Measurements from ENCODE around the gene RNU5D-1. TPM values are rescaled to one million over a fixed set of nuclear protein-coding genes. Genes with fewer than 3 reads are reported as not detected.
A peak's percentile ranks its signal among the peaks of the same experiment; 100 is the strongest.

RNU5D-1 gene
- total RNA-seq, 1 experiment from 2014 or later, result not detected

- TF ChIP-seq ZNF416 (CRISPR knock-in tag; IDR thresholded peaks at IDR 0.05), result peak; percentile 100
- no peak for TF ChIP-seq RELA (CRISPR knock-in tag; IDR thresholded peaks at IDR 0.05; ENCODE audit: borderline replicate concordance)
- TF ChIP-seq ESRRA (CRISPR knock-in tag; IDR thresholded peaks at IDR 0.05; ENCODE audit: borderline replicate concordance), result peak; percentile 41; the same call in 1 of the 2 replicates
- TF ChIP-seq, protein P1, sequence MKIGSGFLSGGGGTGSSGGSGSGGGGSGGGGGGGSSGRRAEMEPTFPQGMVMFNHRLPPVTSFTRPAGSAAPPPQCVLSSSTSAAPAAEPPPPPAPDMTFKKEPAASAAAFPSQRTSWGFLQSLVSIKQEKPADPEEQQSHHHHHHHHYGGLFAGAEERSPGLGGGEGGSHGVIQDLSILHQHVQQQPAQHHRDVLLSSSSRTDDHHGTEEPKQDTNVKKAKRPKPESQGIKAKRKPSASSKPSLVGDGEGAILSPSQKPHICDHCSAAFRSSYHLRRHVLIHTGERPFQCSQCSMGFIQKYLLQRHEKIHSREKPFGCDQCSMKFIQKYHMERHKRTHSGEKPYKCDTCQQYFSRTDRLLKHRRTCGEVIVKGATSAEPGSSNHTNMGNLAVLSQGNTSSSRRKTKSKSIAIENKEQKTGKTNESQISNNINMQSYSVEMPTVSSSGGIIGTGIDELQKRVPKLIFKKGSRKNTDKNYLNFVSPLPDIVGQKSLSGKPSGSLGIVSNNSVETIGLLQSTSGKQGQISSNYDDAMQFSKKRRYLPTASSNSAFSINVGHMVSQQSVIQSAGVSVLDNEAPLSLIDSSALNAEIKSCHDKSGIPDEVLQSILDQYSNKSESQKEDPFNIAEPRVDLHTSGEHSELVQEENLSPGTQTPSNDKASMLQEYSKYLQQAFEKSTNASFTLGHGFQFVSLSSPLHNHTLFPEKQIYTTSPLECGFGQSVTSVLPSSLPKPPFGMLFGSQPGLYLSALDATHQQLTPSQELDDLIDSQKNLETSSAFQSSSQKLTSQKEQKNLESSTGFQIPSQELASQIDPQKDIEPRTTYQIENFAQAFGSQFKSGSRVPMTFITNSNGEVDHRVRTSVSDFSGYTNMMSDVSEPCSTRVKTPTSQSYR (CRISPR knock-in tag; IDR thresholded peaks at IDR 0.05), result peak; percentile 81
- TF ChIP-seq FOXP1 (CRISPR knock-in tag; IDR thresholded peaks at IDR 0.05; ENCODE audit: borderline replicate concordance), result peak; percentile 94
- TF ChIP-seq, protein P2, sequence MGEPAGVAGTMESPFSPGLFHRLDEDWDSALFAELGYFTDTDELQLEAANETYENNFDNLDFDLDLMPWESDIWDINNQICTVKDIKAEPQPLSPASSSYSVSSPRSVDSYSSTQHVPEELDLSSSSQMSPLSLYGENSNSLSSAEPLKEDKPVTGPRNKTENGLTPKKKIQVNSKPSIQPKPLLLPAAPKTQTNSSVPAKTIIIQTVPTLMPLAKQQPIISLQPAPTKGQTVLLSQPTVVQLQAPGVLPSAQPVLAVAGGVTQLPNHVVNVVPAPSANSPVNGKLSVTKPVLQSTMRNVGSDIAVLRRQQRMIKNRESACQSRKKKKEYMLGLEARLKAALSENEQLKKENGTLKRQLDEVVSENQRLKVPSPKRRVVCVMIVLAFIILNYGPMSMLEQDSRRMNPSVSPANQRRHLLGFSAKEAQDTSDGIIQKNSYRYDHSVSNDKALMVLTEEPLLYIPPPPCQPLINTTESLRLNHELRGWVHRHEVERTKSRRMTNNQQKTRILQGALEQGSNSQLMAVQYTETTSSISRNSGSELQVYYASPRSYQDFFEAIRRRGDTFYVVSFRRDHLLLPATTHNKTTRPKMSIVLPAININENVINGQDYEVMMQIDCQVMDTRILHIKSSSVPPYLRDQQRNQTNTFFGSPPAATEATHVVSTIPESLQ (CRISPR knock-in tag; IDR thresholded peaks at IDR 0.05), result no peak
- peak; percentile 88 for TF ChIP-seq SMAD4 (CRISPR knock-in tag; IDR thresholded peaks at IDR 0.05)
- TF ChIP-seq ZNF219 (CRISPR knock-in tag; IDR thresholded peaks at IDR 0.05; ENCODE audit: borderline replicate concordance), result no peak
- TF ChIP-seq, protein P3, sequence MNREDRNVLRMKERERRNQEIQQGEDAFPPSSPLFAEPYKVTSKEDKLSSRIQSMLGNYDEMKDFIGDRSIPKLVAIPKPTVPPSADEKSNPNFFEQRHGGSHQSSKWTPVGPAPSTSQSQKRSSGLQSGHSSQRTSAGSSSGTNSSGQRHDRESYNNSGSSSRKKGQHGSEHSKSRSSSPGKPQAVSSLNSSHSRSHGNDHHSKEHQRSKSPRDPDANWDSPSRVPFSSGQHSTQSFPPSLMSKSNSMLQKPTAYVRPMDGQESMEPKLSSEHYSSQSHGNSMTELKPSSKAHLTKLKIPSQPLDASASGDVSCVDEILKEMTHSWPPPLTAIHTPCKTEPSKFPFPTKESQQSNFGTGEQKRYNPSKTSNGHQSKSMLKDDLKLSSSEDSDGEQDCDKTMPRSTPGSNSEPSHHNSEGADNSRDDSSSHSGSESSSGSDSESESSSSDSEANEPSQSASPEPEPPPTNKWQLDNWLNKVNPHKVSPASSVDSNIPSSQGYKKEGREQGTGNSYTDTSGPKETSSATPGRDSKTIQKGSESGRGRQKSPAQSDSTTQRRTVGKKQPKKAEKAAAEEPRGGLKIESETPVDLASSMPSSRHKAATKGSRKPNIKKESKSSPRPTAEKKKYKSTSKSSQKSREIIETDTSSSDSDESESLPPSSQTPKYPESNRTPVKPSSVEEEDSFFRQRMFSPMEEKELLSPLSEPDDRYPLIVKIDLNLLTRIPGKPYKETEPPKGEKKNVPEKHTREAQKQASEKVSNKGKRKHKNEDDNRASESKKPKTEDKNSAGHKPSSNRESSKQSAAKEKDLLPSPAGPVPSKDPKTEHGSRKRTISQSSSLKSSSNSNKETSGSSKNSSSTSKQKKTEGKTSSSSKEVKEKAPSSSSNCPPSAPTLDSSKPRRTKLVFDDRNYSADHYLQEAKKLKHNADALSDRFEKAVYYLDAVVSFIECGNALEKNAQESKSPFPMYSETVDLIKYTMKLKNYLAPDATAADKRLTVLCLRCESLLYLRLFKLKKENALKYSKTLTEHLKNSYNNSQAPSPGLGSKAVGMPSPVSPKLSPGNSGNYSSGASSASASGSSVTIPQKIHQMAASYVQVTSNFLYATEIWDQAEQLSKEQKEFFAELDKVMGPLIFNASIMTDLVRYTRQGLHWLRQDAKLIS (CRISPR knock-in tag; IDR thresholded peaks at IDR 0.05; ENCODE audit: borderline replicate concordance), result 0 out of 2 replicates have a peak, but pooled peaks have one; percentile 46
- no peak for TF ChIP-seq ZNF138 (CRISPR knock-in tag; conservative IDR thresholded peaks at IDR 0.05)
- TF ChIP-seq MXD4 (CRISPR knock-in tag; IDR thresholded peaks at IDR 0.05; ENCODE audit: borderline replicate concordance), result peak; percentile 39; the same call in 1 of the 2 replicates
- peak; percentile 76; the same call in 1 of the 2 replicates for TF ChIP-seq FOXP4 (CRISPR knock-in tag; IDR thresholded peaks at IDR 0.05)
- peak; percentile 78 for TF ChIP-seq CREM (CRISPR knock-in tag; IDR thresholded peaks at IDR 0.05)
- peak; percentile 62; the same call in 1 of the 2 replicates for TF ChIP-seq MAX (CRISPR knock-in tag; IDR thresholded peaks at IDR 0.05)
- TF ChIP-seq ZNF423 (CRISPR knock-in tag; IDR thresholded peaks at IDR 0.05), result 0 out of 2 replicates have a peak, but pooled peaks have one; percentile 13
- TF ChIP-seq, protein P4, sequence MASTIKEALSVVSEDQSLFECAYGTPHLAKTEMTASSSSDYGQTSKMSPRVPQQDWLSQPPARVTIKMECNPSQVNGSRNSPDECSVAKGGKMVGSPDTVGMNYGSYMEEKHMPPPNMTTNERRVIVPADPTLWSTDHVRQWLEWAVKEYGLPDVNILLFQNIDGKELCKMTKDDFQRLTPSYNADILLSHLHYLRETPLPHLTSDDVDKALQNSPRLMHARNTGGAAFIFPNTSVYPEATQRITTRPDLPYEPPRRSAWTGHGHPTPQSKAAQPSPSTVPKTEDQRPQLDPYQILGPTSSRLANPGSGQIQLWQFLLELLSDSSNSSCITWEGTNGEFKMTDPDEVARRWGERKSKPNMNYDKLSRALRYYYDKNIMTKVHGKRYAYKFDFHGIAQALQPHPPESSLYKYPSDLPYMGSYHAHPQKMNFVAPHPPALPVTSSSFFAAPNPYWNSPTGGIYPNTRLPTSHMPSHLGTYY (CRISPR knock-in tag; IDR thresholded peaks at IDR 0.05), result peak; percentile 100
- TF ChIP-seq NFYB (CRISPR knock-in tag; conservative IDR thresholded peaks at IDR 0.05; ENCODE audit: low read depth), result peak; percentile 54
- TF ChIP-seq, protein P5, sequence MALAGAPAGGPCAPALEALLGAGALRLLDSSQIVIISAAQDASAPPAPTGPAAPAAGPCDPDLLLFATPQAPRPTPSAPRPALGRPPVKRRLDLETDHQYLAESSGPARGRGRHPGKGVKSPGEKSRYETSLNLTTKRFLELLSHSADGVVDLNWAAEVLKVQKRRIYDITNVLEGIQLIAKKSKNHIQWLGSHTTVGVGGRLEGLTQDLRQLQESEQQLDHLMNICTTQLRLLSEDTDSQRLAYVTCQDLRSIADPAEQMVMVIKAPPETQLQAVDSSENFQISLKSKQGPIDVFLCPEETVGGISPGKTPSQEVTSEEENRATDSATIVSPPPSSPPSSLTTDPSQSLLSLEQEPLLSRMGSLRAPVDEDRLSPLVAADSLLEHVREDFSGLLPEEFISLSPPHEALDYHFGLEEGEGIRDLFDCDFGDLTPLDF (CRISPR knock-in tag; IDR thresholded peaks at IDR 0.05), result no peak
- TF ChIP-seq ELF4 (CRISPR knock-in tag; IDR thresholded peaks at IDR 0.05; ENCODE audit: low read depth), result peak; percentile 77; the same call in 1 of the 2 replicates
- peak; percentile 99 for TF ChIP-seq ZNF425 (CRISPR knock-in tag; conservative IDR thresholded peaks at IDR 0.05)
- no peak for TF ChIP-seq KAT7 (CRISPR knock-in tag; IDR thresholded peaks at IDR 0.05; ENCODE audit: borderline replicate concordance)
These were observed 9.2 kb downstream of the RNU5D-1 start (continued) for GRCh38 chr1:44721485-44722361.
